ENCODE data around the gene CTSF. TPM values are rescaled to one million over a fixed set of nuclear protein-coding genes. Genes with fewer than 3 reads are reported as not detected.
"Not testable (repeated sequence)": the region's sequence is repeated elsewhere in the genome, so short reads cannot be mapped to it uniquely, and the experiment has no call there.

CTSF gene
- polyA plus RNA-seq, 1 donor, result 22.6 TPM

DNA sequence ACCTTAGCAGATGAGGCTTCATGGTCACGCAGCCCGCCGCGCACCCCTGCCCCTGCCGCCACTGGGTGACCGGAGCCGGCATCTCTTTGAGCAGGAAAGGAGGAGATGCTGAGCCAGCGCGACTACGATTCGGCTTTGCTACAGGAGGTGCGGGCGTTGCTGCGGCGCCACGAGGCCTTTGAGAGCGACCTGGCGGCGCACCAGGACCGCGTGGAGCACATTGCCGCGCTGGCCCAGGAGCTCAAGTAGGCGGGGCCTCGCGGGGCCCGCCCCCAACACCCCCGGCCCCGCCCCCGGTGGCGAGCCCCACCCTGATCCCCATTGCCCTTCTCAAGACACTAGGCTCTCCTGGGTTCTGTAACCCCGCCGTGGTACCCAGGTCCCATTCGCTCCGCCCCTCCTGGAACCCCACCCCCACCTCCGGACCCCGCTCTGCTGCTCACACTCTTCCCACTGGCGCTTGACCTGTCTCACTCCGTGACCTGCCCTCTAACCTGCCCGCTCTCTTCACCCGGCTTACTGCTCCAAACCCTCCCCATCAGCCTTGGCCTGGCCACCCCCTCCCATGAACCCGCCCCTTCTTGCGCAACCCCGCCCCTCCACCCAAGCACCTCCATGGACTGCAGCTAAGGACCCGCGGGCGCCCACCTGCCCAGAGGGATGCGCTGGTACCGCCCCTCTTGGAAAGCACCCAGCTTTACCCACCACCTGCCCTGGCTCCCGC, 9.1 kb downstream of the CTSF start:
- DNase-seq (ENCODE audit: low read depth), result no peak

DNA sequence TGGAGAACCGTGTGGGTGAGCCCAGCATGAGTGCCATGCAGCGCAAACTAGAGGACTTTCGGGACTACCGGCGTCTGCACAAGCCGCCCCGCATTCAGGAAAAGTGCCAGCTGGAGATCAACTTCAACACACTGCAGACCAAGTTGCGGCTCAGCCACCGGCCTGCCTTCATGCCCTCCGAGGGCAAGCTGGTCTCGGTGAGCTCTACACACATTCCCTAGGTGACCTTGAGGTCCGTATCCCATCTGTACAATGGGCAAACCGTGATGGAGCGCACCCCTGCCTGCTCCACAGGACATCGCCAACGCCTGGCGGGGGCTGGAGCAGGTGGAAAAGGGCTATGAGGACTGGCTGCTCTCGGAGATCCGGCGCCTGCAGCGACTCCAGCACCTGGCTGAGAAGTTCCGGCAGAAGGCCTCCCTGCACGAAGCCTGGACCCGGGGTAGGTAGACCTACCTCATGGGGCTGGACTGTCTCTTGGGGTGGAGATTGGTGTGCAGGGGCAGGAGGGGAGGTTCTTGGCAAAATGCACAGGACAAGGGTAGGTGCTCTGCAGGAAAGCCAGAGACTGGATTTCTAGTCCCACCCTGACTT, 10.6 kb downstream of the CTSF start:
- DNase-seq (ENCODE audit: low read depth), result no peak

DNA sequence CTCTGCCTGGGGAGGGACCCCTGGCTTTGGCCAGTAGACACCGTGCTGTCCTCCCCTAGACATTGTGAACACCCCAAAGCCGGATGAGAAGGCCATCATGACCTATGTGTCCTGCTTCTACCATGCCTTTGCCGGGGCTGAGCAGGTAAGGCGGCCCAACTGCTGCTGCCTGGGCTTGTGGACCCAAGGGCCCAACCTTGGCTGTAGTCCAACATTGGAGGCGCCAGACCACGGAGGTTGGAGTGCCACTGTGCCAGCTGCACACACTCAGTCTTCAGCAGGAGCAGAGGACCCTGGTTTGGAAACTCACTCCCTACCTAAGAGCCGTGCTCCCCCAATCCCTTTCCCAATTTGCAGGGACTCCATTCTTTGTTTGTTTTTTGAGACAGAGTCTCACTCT, 12.3 kb downstream of the CTSF start:
- no peak for DNase-seq (ENCODE audit: low read depth)

DNA sequence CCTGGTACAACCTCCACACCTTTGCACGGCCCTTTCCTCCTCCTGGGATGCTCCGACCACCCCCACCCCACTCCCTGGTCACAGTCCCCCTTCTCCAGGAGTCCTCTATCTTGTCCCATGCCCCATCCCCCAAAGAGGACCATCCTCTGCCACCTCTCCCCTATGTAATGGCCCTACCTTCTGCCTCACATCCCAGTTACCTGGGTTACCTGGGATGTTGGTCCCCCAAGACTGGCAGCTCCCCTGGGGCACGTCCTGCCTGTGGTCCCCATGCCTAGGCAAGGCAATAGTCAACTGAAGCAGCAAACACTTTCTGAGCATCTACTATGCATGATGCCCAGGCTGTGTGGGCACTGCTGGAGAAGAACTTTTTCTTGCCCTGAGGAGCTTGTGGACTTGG, 13.0 kb downstream of the CTSF start:
- DNase-seq (ENCODE audit: low read depth), result no peak

DNA sequence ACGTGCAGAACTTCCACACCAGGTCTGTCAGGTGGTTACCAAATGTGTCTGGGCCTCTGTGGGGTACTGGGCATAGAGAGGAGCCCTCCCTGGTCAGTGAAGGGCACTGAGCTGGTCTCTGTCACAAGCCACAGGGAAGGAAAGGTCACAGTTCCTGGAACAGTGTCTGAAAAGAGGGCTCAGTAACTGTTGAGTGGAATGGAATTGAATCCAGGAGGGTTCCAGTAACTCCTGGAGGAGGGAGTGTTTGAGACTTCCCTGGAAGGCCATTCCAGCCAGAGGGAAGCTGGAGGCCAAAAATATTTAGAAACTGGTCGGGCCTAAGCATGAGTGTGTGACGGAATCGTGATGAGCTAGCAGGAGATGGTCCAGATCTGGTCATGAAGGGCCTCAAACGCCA, 13.8 kb downstream of the CTSF start:
- no peak for DNase-seq (ENCODE audit: low read depth)

DNA sequence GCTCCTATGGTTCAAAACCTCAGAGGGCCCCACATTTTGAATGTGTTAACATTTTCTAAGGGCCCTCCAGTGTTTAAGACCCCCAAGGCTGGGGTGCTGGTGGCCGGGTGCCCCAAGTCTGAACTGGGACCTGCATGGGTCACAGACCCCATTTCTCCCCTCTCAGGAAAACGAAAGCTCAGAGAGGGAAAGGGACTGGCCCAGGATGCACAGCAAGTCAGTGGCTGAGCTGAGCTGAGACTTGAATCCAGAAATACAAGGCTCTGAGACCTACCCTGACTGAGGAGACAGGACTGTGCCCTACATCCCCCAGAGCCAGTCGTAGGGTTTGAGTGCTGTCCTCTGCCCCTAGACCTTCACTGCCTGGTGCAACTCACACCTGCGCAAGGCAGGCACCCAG, 17.5 kb downstream of the CTSF start:
- DNase-seq (ENCODE audit: low read depth), result no peak

DNA sequence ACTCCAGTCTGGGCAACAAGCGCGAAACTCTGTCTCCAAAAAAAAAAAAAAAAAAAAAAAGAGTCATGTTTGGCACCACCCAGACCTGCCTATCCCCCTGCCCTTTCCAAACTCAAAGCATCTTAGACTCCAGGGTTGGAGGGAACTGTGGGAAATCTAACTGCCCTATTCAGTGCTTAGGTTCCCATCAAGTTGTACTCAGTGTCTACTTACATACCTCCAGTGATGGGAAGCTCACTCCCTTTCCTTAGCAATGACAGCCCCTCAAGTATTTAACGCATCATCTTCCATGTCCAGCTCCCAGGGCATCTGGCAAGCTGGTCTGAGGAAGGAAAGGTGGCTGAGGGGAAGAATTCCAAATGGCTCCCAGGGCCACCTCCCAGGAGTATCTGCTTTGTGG, 18.7 kb downstream of the CTSF start:
- DNase-seq (ENCODE audit: low read depth), result no peak

DNA sequence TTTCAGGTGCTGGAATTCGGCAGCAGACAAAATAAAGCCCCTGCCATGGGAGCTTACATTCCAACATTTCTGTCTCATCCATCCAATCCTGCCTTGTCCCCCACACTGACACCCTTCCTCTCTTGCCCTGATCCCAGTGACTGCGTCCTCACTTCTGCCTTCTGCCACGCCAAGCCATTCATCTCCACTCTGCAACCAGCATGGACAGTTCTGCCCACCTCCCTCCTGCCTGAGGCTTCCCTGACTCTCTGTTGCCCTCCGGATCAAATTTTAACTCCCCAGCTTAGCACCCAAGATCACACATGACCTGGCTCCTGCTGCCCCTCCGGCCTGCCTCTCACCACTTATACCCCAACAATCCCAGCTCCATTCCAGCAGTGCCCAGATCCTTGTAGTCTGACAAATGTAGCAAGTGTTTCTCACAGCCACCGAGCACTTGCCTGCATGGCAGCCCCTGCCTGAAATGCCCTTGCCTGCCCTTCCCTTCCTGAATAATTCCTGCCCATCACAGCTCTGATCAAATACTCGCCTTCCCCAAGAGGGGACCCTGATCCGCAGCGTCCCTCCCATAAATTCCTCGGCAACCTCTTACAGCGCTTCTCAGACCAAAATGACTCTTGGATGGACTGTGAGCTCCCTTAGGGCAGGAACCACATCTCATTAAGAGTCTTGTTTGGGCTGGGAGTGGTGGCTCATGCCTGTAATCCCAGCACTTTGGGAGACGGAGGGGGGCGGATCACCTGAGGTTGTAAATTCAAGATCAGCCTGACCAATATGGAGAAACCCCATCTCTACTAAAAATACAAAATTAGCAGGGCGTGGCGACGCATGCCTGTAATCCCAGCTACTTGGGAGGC, 19.4 kb downstream of the CTSF start:
- no peak for DNase-seq (ENCODE audit: low read depth)

DNA sequence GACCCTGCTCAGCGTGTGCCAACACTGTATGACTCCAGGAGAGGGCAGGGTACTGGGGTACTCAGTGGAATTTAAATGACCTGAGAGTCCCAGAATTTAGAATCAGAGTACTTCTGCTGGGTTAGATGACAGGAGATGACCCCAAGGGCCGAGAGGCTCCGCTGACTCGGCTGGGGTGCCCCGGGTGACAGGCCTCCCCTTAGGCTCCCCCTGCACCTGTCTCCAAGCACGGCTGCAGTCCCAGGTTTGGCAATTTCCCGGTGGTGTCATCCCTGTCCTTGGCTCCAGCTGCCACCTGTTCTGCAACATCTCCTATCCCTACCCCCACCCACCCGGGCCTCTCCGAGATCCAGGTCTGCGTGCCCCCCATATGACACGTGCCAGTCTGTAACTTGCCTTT, 20.4 kb downstream of the CTSF start:
- no peak for DNase-seq (ENCODE audit: low read depth)

DNA sequence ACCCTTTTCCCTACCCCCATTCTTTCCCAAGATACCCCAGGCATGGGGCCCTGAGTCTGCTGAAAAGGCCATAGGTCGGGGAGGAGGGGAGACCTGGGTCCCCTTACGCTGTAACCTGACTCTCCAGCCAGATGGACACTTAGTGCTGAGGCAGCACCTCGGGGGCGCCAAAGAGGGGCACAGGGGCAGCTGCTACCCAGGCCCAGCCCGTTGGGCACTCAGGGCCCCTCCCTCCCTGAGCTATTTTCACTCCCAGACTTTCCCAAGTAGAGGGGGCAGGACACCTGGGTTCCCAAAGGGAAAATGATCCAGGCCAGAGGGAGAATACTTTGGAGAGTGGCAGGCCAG, 20.8 kb downstream of the CTSF start:
- no peak for DNase-seq (ENCODE audit: low read depth)

DNA sequence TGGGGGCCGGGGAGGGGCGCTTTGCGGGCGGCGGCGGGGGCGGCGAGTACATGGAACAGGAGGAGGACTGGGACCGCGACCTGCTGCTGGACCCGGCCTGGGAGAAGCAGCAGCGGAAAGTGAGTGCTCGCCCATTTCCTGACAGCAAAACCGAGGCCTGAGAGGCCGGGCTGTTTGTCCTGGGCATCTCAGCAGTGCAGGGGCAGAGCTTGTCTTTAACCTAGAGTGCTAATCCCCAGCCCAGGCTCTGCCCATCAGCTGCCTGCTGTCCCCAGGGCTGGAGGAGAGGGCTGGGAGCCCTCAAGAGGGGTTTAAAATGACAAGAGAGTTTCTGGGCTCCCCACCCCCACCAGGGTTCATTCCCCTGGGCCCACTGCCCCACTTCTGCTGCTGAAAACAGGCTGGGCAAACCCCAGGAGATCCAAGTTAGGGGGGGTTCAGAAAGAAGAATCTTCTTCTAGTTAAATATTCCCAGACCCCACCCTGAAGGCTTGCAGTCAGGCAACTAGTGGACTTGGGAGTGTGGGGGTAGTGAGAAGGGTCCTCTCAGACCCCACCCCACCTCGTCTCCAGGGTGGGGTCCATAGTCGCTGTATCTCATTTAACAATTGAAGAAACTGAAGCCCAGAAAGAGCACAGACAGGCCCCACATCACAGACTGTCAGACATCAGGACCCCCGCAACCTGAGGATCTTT, 21.3 kb downstream of the CTSF start:
- no peak for DNase-seq (ENCODE audit: low read depth)

DNA sequence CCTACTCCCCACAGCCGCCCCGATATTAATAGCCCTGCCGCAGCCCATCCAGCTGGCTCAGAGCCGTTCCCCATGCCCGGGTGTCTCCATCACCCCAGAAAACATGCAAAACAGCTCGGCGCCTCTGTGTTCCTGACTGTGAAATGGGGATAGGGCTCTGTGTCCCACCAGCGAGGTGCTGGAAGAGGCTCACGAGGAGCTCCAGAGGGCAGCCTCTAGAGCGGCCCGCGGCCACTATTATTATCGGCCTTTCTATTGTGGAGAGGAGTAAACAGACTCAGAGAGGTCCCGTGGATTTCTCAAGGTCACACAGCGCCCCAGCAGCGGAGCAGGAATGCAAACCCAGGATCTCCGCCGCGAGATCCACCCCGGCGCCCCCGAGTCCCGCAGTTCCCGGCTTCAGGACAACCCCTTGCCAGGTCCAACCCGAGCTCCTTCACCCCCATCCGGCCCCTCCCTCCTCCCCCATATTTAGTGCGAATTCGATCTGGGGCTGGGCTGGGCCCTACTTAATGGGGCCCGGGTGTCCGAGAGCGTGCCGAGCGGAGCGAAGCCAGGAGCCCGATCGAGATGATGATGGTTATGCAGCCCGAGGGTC, 21.9 kb downstream of the CTSF start, which contains the start of gene ACTN3:
ACTN3 (plus strand) TSS at position 536 of the 598 bp plus-strand sequence; CDS start at position 571, 35 bp downstream.
- no peak for DNase-seq (ENCODE audit: low read depth)

DNA sequence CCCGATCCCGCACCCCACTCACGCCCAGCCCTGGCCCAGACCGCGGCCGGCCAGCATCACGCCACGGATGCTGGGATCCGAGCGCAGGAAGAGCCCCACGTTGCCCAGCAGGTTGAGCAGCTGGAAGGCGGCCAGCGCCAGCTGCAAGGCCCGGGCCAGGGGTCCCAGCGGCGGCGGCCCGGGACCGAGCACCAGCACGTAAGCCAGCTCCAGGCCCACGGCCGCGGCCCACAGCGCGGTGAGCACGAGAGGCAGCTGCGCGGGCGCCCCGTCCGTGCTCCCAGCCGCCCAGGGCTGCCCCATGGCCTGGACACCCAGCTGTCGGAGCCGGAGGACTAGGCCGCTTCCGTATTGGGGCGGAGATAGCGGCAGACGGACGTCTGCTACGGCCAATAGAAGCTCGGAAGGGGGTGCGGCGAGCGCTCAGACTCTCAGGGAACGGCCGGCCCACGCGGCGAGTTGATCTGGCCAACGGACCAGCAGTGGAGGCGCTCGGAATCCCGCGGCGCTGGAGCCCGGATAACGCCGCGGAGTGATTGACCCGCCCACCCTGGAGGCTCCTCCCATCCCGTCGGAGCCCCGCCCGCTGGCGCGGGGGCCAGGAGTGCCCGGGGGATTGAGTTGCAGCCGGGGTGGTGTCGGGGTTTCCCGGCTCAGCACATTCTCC, 22.6 kb downstream of the CTSF start, which contains the start of gene ZDHHC24:
ZDHHC24 (minus strand) TSS at position 348 of the 667 bp plus-strand sequence; CDS start at position 303, 45 bp downstream.
- DNase-seq (ENCODE audit: low read depth), result peak; percentile 78

DNA sequence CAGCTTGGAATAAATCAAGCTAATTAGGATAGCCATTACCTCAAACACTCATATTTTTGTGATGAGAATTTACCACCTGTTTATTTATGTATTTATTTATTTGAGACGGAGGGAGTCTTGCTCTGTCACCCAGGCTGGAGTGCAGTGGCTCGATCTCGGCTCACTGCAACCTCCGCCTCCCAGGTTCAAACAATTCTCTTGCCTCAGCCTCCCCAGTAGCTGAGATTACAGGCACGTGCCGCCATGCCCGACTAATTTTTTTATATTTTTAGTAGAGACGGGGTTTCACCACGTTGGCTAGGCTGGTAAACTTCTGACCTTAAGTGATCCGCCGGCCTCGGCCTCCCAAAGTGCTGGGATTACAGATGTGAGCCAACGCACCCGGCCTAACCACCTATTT, 23.5 kb downstream of the CTSF start:
- not testable (repeated sequence) for DNase-seq (ENCODE audit: low read depth)

DNA sequence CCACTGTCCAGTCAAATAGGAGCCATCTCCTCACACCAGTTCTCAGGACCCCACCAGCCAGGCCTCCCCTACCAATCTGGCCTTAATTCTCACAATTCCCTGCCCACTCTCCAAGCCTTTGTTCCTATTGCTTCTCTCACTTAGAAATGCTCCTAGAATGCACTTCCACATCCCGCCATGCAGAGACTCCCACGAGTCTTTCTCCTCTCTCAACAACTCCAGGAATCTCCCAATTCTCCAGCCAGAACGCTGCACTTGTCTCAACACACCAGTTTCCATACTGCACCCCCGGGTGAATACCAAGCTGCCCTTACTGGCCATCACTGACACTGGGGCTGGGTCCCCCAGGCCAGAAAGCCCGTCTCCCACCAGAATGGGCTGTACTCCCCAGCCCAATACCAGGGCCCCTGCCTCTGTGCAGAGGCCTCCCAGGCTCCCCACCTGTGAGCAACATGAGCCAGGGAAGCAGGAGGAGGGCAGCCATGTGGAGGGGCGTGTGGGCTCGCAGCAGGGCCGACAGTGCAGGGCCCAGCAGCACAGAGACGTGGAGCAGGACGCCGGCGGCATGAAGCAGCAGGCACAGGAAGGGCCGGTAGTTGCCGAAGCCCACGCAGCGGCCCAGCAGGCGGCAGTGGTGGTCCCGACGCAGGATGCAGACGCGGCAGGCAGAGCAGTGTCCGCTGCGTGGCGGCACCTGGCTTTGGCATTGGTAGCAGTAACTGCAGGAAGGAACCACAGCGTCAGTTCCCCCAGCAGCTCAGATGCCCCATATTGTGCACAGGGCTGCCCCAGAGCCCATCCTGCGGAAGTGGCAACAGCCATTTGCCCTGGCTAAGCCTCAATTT, 24.9 kb downstream of the CTSF start:
- DNase-seq (ENCODE audit: low read depth), result no peak

DNA sequence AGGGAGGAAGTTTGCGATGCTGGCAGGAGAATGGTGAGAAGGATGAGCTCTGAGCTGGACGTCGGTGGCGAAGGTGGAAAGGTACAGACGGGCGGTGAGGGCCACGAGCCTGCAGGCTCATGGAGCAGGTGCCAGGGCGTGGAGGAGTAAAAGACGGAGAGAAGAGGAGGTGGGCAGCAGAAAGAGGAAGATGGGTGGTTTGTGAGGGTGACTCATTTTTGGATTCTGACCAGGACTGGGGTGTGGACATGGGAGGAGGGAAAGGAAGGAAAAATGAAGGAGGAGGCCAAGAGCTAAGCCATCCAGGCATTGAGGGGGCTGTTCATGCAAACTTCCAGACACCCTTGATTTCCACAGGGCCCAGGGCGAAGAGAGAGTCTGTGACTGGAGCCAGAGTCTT, 26.0 kb downstream of the CTSF start:
- DNase-seq (ENCODE audit: low read depth), result no peak

DNA sequence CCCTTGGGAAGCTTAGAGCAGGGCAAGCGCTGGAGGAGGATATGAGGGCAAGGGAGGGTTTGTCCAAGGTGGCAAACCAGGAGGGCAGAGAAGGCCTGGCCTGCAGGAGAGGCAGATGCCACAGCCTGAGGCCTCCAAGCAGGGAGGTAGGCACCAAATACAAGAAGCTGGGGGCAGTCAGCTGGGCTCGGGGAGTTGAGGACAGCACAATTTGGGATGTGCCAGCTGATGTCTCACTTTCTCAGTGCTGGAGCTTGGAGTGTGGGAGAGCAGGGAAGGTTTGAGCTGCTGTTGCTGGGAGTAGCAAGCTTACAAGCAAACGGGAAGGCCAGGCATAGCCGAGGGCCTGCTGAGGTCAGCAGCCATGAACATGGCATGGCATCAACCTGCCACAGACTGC, 26.5 kb downstream of the CTSF start:
- no peak for DNase-seq (ENCODE audit: low read depth)

DNA sequence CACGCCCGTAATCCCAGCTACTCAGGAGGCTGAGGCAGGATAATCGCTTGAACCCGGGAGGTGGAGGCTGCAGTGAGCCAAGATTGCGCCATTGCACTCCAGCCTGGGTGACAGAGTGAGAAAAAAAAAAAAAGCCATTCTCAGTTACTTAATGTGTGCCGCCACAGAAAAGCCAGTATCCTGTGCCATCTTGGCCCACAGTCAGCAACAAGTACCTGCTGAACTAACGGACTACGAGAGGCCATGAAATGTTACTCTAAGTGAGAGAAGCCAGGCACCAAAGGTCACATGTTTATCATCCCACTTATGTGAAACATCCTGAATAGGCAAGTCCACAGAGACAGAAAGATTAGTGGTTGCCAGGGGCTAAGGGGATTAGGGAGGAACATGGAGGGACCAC, 27.8 kb downstream of the CTSF start:
- DNase-seq (ENCODE audit: low read depth), result not testable (repeated sequence)

DNA sequence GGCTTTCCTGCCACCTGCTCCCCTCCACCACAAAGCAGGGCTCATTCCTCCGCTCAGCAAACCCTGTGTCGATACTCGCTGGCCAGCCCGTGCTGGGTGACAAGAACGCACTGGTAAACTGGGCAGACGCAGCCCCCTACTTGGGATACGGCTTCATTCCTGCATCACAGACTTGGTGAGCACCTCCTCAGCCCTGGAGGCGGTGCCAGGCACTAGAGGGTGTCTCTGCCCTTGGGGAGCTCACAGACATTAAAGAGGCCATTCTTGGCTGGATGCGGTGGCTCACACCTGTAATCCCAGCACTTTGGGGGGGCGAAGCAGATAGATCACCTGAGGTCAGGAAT, 28.6 kb downstream of the CTSF start:
- no peak for DNase-seq (ENCODE audit: low read depth)

DNA sequence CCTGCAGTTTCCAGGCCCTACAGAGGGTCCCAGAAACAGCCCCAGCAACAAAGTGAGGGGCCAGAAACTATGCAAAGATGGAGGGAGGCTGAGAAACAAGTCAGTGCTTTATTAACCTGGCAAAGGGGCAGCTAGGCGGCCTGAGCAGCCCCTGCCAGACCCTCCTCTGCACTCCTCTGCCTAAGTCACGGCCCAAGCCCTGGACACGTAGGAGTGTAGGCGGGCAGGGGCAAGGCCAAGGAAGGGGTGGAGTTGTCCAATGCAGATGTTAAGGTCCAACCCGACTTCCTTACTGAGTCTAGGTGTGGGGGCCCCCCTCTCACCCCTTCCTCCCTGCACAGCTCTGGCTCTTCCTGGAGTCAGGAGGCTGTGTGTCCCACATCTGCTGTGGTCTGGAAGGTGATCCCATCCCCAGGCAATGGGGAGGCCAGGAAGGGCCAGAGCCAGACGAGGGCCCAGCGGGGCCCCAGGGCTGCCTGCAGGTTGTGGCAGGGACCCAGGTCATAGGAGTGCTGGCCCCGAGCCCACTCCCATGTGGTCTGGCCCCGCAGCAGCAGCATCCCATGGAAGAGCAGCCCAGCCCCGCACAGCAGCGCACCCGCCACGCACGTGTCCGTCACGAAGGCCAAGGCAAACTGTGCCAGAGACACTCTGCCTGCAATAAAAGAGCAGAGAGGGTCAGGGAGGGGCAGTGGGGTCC, 29.1 kb downstream of the CTSF start:
- no peak for DNase-seq (ENCODE audit: low read depth)

All from forelimb muscle (tissue), 1 donor.